MCF 10A (cell line): ENCODE measurements around the gene ENOSF1. TPM values are rescaled to one million over a fixed set of nuclear protein-coding genes. Genes with fewer than 3 reads are reported as not detected.

Source experiments
- BruUV-seq: library from RNA; stranded (reverse); fragments of 400-500 nt; replicated peaks from 2 replicates; lab custom pipeline; 2021; lab: Mats Ljungman, UMichigan
- CTCF ChIA-PET: fragments of 300-600 bp; sonication (Branson Sonifier 250); formaldehyde crosslinking; extraction: SDS; loops from one replicate; lab custom pipeline; 2021; ENCODE audit warnings: antibody characterized with exemption, inconsistent platforms; lab: Yijun Ruan, JAX
- POLR2A ChIA-PET: fragments of 300-600, 350-650 bp; sonication (Branson Sonifier 250); formaldehyde crosslinking; extraction: SDS; loops from one replicate; lab custom pipeline; 2020; ENCODE audit warnings: antibody characterized with exemption, inconsistent platforms; lab: Yijun Ruan, JAX
- DNase-seq: peaks from one replicate; pipeline ENCODE4 v3.0.0-alpha.2; 2018; ENCODE audit not compliant: unreplicated experiment
- H3K27ac Mint-ChIP-seq: one replicate; pipeline ENCODE4 v1.8.0; 2022; ENCODE audit warnings: mild to moderate bottlenecking, low read depth, mixed read lengths; ENCODE audit not compliant: unreplicated experiment
- H3K27me3 Mint-ChIP-seq: one replicate; pipeline ENCODE4 v1.8.0; 2022; ENCODE audit warnings: mixed read lengths; ENCODE audit not compliant: insufficient read depth, unreplicated experiment
- H3K36me3 Mint-ChIP-seq: one replicate; pipeline ENCODE4 v1.8.0; 2022; ENCODE audit warnings: mild to moderate bottlenecking, moderate library complexity, mixed read lengths; ENCODE audit not compliant: insufficient read depth, unreplicated experiment
- H3K4me1 Mint-ChIP-seq: one replicate; pipeline ENCODE4 v1.8.0; 2022; ENCODE audit warnings: mixed read lengths; ENCODE audit not compliant: insufficient read depth, unreplicated experiment
- H3K4me3 Mint-ChIP-seq: one replicate; pipeline ENCODE4 v1.8.0; 2022; ENCODE audit warnings: mild to moderate bottlenecking, moderate library complexity, mixed read lengths; ENCODE audit not compliant: unreplicated experiment
- H3K9me3 Mint-ChIP-seq: one replicate; pipeline ENCODE4 v1.8.0; 2022; ENCODE audit warnings: mixed read lengths; ENCODE audit not compliant: unreplicated experiment
- CTCF ChIP-seq: fragments of 200-600 bp; IDR thresholded peaks from one replicate; pipeline ENCODE4 v1.8.0; 2022; ENCODE audit warnings: antibody characterized with exemption, mild to moderate bottlenecking; ENCODE audit not compliant: unreplicated experiment
- intact Hi-C: fragments of 100-400 bp; cut with micrococcal nuclease; formaldehyde crosslinking; loops from 2 replicates; pipeline ENCODE4 v1.14.1; 2022
- total RNA-seq: library from RNA; stranded (reverse); gene quantifications from 2 replicates; pipeline ENCODE4 v1.2.3, GENCODE V29; 2022

ENOSF1 gene
- total RNA-seq, 1 experiment from 2014 or later = 106 TPM

GRCh38 chr18:679516-679915 is 32.9 kb downstream of the ENOSF1 start:
- intact Hi-C loops = no loop called here
- H3K27ac Mint-ChIP-seq = peak overlapping the region; percentile 53
- POLR2A ChIA-PET = interaction anchor here (1.2 kb wide), 1 partner anchor 23 kb away, joined by 3 read pairs; no protein-coding TSS in a partner anchor
- BruUV-seq = no TSS peak
- no peak overlapping the region for H3K4me3 Mint-ChIP-seq
- peaks cover 94% of the 10 kb centered on the region for H3K36me3 Mint-ChIP-seq
- H3K9me3 Mint-ChIP-seq = no peaks in the 10 kb centered on the region
- TF ChIP-seq CTCF = no peak
- no peak for DNase-seq
- no peaks in the 10 kb centered on the region for H3K27me3 Mint-ChIP-seq
- CTCF ChIA-PET = interaction anchor here (0.6 to 2.9 kb wide), 3 partner anchors 62 to 1874 kb away, joined by 3 to 10 read pairs (median 4); no protein-coding TSS in a partner anchor
- no peaks in the 10 kb centered on the region for H3K4me1 Mint-ChIP-seq

- ChIA-PET CTCF (interaction anchor here (0.6 to 2.9 kb wide), 4 partner anchors 19 to 153 kb away, joined by 3 to 10 read pairs (median 4); no protein-coding TSS in a partner anchor), POLR2A (interaction anchor here (1.3 kb wide), 1 partner anchor 11 kb away, joined by 3 read pairs; no protein-coding TSS in a partner anchor)
- BruUV-seq = no TSS peak
- H3K36me3 Mint-ChIP-seq = peaks cover 92% of the 10 kb centered on the region
- DNase-seq = no peak
- H3K27ac Mint-ChIP-seq = no peak overlapping the region
- TF ChIP-seq CTCF = no peak
- no peaks in the 10 kb centered on the region for H3K9me3 Mint-ChIP-seq
- intact Hi-C loops = no loop called here
- H3K4me3 Mint-ChIP-seq = no peak overlapping the region
- no peaks in the 10 kb centered on the region for H3K27me3 Mint-ChIP-seq
- no peaks in the 10 kb centered on the region for H3K4me1 Mint-ChIP-seq
Measured at GRCh38 chr18:678482-679182, 33.8 kb downstream of the ENOSF1 start.

- intact Hi-C loops = no loop called here
- Mint-ChIP-seq H3K4me3 (no peak overlapping the region), H3K27me3 (no peaks in the 10 kb centered on the region), H3K9me3 (no peaks in the 10 kb centered on the region), H3K27ac (no peak overlapping the region), H3K36me3 (peaks cover 92% of the 10 kb centered on the region), H3K4me1 (no peaks in the 10 kb centered on the region)
- POLR2A ChIA-PET = interaction anchor here (1.3 kb wide), 1 partner anchor 12 kb away, joined by 3 read pairs; no protein-coding TSS in a partner anchor
- TF ChIP-seq CTCF = no peak
- DNase-seq = no peak
- CTCF ChIA-PET = interaction anchor here (0.5 to 2.9 kb wide), 5 partner anchors 9 to 153 kb away, joined by 3 to 10 read pairs (median 3); no protein-coding TSS in a partner anchor
- no TSS peak for BruUV-seq
Measured at GRCh38 chr18:677951-678381, 34.5 kb downstream of the ENOSF1 start.

GRCh38 chr18:677145-677544 is 35.3 kb downstream of the ENOSF1 start:
- ChIA-PET CTCF (interaction anchor here (0.5 to 2.9 kb wide), 5 partner anchors 8 to 154 kb away, joined by 3 to 10 read pairs (median 3); no protein-coding TSS in a partner anchor), POLR2A (interaction anchor here (0.8 to 1.3 kb wide), 2 partner anchors 13 to 501 kb away, joined by 3 read pairs; no protein-coding TSS in a partner anchor)
- no peaks in the 10 kb centered on the region for H3K4me1 Mint-ChIP-seq
- TF ChIP-seq CTCF = no peak
- H3K36me3 Mint-ChIP-seq = peaks cover 92% of the 10 kb centered on the region
- DNase-seq = no peak
- no peak overlapping the region for H3K4me3 Mint-ChIP-seq
- no peak overlapping the region for H3K27ac Mint-ChIP-seq
- intact Hi-C loops = no loop called here
- H3K9me3 Mint-ChIP-seq = no peaks in the 10 kb centered on the region
- BruUV-seq = no TSS peak
- H3K27me3 Mint-ChIP-seq = no peaks in the 10 kb centered on the region
